ENCODE data around the gene NDST1. TPM values are rescaled to one million over a fixed set of nuclear protein-coding genes. Genes with fewer than 3 reads are reported as not detected.

NDST1 gene
- total and polyA plus RNA-seq, 2 of the 8 experiments (the other 6 are each of a cell fraction or from before 2014, with no cell fraction given), result 27.0 to 72.0 TPM

- TF ChIP-seq, protein P1, sequence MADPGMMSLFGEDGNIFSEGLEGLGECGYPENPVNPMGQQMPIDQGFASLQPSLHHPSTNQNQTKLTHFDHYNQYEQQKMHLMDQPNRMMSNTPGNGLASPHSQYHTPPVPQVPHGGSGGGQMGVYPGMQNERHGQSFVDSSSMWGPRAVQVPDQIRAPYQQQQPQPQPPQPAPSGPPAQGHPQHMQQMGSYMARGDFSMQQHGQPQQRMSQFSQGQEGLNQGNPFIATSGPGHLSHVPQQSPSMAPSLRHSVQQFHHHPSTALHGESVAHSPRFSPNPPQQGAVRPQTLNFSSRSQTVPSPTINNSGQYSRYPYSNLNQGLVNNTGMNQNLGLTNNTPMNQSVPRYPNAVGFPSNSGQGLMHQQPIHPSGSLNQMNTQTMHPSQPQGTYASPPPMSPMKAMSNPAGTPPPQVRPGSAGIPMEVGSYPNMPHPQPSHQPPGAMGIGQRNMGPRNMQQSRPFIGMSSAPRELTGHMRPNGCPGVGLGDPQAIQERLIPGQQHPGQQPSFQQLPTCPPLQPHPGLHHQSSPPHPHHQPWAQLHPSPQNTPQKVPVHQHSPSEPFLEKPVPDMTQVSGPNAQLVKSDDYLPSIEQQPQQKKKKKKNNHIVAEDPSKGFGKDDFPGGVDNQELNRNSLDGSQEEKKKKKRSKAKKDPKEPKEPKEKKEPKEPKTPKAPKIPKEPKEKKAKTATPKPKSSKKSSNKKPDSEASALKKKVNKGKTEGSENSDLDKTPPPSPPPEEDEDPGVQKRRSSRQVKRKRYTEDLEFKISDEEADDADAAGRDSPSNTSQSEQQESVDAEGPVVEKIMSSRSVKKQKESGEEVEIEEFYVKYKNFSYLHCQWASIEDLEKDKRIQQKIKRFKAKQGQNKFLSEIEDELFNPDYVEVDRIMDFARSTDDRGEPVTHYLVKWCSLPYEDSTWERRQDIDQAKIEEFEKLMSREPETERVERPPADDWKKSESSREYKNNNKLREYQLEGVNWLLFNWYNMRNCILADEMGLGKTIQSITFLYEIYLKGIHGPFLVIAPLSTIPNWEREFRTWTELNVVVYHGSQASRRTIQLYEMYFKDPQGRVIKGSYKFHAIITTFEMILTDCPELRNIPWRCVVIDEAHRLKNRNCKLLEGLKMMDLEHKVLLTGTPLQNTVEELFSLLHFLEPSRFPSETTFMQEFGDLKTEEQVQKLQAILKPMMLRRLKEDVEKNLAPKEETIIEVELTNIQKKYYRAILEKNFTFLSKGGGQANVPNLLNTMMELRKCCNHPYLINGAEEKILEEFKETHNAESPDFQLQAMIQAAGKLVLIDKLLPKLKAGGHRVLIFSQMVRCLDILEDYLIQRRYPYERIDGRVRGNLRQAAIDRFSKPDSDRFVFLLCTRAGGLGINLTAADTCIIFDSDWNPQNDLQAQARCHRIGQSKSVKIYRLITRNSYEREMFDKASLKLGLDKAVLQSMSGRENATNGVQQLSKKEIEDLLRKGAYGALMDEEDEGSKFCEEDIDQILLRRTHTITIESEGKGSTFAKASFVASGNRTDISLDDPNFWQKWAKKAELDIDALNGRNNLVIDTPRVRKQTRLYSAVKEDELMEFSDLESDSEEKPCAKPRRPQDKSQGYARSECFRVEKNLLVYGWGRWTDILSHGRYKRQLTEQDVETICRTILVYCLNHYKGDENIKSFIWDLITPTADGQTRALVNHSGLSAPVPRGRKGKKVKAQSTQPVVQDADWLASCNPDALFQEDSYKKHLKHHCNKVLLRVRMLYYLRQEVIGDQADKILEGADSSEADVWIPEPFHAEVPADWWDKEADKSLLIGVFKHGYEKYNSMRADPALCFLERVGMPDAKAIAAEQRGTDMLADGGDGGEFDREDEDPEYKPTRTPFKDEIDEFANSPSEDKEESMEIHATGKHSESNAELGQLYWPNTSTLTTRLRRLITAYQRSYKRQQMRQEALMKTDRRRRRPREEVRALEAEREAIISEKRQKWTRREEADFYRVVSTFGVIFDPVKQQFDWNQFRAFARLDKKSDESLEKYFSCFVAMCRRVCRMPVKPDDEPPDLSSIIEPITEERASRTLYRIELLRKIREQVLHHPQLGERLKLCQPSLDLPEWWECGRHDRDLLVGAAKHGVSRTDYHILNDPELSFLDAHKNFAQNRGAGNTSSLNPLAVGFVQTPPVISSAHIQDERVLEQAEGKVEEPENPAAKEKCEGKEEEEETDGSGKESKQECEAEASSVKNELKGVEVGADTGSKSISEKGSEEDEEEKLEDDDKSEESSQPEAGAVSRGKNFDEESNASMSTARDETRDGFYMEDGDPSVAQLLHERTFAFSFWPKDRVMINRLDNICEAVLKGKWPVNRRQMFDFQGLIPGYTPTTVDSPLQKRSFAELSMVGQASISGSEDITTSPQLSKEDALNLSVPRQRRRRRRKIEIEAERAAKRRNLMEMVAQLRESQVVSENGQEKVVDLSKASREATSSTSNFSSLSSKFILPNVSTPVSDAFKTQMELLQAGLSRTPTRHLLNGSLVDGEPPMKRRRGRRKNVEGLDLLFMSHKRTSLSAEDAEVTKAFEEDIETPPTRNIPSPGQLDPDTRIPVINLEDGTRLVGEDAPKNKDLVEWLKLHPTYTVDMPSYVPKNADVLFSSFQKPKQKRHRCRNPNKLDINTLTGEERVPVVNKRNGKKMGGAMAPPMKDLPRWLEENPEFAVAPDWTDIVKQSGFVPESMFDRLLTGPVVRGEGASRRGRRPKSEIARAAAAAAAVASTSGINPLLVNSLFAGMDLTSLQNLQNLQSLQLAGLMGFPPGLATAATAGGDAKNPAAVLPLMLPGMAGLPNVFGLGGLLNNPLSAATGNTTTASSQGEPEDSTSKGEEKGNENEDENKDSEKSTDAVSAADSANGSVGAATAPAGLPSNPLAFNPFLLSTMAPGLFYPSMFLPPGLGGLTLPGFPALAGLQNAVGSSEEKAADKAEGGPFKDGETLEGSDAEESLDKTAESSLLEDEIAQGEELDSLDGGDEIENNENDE (IDR thresholded peaks at IDR 0.05; ENCODE audit: insufficient replicate concordance, low read length), result no peak
- no peak for TF ChIP-seq GABPA (IDR thresholded peaks at IDR 0.05; ENCODE audit: borderline replicate concordance, insufficient read depth, low read length)
- TF ChIP-seq SP1 (IDR thresholded peaks at IDR 0.05; ENCODE audit: low read depth, low read length), result no peak
- TF ChIP-seq EGR1 (IDR thresholded peaks at IDR 0.05; ENCODE audit: borderline replicate concordance, low read depth, low read length), result no peak
- no peak for TF ChIP-seq ASH2L (IDR thresholded peaks at IDR 0.05; ENCODE audit: low read length)
These were observed 92.1 kb downstream of the NDST1 start (continued) for GRCh38 chr5:150599917-150600511.
